Smooth muscle cell (in vitro differentiated cells): ENCODE data around the gene DNMT1. TPM values are rescaled to one million over a fixed set of nuclear protein-coding genes. Genes with fewer than 3 reads are reported as not detected.

Experiments used
- DNase-seq: peaks from one replicate; lab custom pipeline; 2025; ENCODE audit not compliant: unreplicated experiment; lab: John Stamatoyannopoulos, UW
- H2AFZ ChIP-seq: fragments of 200-600 bp; sonication (generic); 2 replicates; pipeline ENCODE4 v1.6.0; 2016; ENCODE audit warnings: antibody characterized with exemption, low read depth, mild to moderate bottlenecking
- H3F3A ChIP-seq: fragments of 200-600 bp; sonication (generic); 2 replicates; pipeline ENCODE4 v1.6.0; 2017; ENCODE audit warnings: antibody characterized with exemption, low read depth
- H3K27ac ChIP-seq: fragments of 200-600 bp; sonication (generic); 2 replicates; pipeline ENCODE4 v1.5.1; 2016; ENCODE audit warnings: low read depth, mild to moderate bottlenecking
- H3K27me3 ChIP-seq: fragments of 200-600 bp; sonication (generic); 2 replicates; pipeline ENCODE4 v1.6.1; 2016; ENCODE audit warnings: low read depth, mild to moderate bottlenecking
- H3K36me3 ChIP-seq: fragments of 200-600 bp; sonication (generic); 2 replicates; pipeline ENCODE4 v1.5.1; 2016; ENCODE audit warnings: low read depth
- H3K4me1 ChIP-seq: fragments of 200-600 bp; sonication (generic); 2 replicates; pipeline ENCODE4 v1.5.1; 2016; ENCODE audit warnings: low read depth
- H3K4me2 ChIP-seq: fragments of 200-600 bp; sonication (generic); 2 replicates; pipeline ENCODE4 v1.6.0; 2016; ENCODE audit warnings: mild to moderate bottlenecking
- H3K4me3 ChIP-seq: fragments of 200-600 bp; sonication (generic); 2 replicates; pipeline ENCODE4 v1.5.1; 2016; ENCODE audit warnings: mild to moderate bottlenecking
- H3K79me2 ChIP-seq: fragments of 200-600 bp; sonication (generic); 2 replicates; pipeline ENCODE4 v1.6.0; 2016; ENCODE audit warnings: low read depth, mild to moderate bottlenecking
- H3K9ac ChIP-seq: fragments of 200-600 bp; sonication (generic); 2 replicates; pipeline ENCODE4 v1.6.0; 2016; ENCODE audit warnings: low read depth
- H3K9me3 ChIP-seq: fragments of 200-600 bp; sonication (generic); replicated peaks from 2 replicates; pipeline ENCODE4 v1.5.1; 2016; ENCODE audit warnings: low read depth
- H4K20me1 ChIP-seq: fragments of 200-600 bp; sonication (generic); 2 replicates; pipeline ENCODE4 v1.6.0; 2016; ENCODE audit warnings: low read depth
- WGBS: methylation state at CpG from one replicate; pipeline ENCODE4 v1.1.7; 2016; ENCODE audit warnings: low lambda C conversion rate; 5-methylcytosine and 5-hydroxymethylcytosine counted together
- polyA plus RNA-seq: library from polyadenylated mRNA; unstranded; fragments of >200 nt; fragmentation: Nextera tagmentation; extraction: Ambion mirVana; gene quantifications from 2 replicates; pipeline ENCODE4 v1.2.1, GENCODE V29; 2016
- total RNA-seq: library from RNA; depleted of rRNA; stranded (reverse); fragments of >200 nt; gene quantifications from 2 replicates; pipeline ENCODE4 v1.2.3, GENCODE V29; 2014
- TF ChIP-seq, protein P1 (sequence below): fragments of 200-600 bp; sonication (generic); IDR thresholded peaks from 2 replicates; pipeline ENCODE4 v1.5.1; 2017; ENCODE audit warnings: borderline replicate concordance, mild to moderate bottlenecking, antibody characterized with exemption; ENCODE audit not compliant: insufficient read depth, poor library complexity, severe bottlenecking

The DNMT1 gene
- total and polyA plus RNA-seq, 2 experiments from 2014 or later = 39.5 to 56.7 TPM

DNA sequence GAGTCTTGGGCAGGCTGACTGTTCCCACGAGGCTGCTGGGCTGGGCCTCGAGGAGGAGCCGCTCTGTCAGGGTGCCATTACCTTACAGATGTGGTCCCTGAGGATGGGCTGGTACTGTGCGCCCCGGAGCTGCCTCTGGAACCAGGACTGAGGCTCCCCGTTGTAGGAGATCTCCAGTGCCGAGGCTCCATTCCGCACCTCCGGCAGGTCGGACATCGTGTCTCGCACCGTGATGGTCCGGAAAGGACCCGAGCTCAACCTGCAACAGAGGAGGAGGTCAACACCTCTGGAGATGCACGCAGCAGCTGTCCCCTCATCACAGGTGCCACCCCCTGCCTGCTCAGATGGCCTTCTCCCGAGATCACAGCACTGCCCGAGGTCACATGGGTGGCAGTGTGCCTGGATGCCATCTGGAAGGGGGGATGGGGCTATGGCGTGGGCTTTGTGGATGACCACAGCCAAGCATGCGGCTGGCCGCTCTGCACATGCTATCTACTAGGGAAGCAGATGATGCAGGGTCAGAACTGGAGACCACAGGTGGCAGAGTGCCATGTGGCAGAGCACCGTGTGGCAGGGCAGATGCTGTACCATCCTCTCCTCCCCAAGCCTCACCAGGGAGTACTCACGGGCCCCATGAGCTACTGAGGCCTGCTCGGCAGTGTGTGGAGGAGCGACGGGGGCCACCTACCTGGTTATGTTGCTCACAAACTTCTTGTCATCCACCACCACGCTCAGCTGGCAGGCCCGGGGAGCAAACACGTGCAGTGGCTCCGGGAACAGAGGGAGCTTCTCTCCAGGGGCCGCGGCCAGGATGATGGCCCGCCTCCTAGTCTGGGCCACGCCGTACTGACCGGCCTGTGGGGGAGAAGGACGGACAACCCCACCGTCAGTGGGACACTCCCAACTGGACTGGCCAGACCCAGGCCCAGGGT is 56.7 kb downstream of the DNMT1 start:
- Histone ChIP-seq H3K36me3 (peaks cover 18% of the 10 kb centered on the region), H2AFZ (no peak overlapping the region), H3K9me3 (no peaks in the 10 kb centered on the region)

DNA sequence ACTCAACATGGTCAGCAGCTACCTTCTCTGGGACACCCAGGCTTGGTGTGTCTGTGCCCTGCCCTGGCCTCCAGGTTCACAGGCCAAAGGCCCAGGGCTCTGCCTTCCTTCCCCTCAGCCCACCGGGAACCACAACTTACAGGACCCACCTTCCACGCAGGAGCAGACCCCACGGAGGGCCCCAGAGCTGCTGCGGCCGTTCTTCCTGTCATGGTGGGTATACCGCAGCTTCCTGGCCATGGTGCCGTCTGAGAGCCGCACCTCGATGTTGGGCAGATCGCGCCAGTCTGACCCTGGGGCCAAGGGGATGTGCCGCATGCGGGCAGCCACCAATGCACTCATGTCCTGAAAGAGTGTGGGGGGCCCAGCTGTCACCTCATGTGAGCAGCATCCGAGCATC is 57.8 kb downstream of the DNMT1 start:
- Histone ChIP-seq H3K27me3 (no peaks in the 10 kb centered on the region), H3K9ac (no peak overlapping the region), H3K36me3 (peaks cover 18% of the 10 kb centered on the region), H3K4me3 (no peak overlapping the region), H3F3A (no peaks in the 10 kb centered on the region), H4K20me1 (no peaks in the 10 kb centered on the region), H3K27ac (no peak overlapping the region), H3K79me2 (no peaks in the 10 kb centered on the region), H3K4me1 (no peaks in the 10 kb centered on the region), H3K4me2 (no peak overlapping the region), H2AFZ (no peak overlapping the region), H3K9me3 (no peaks in the 10 kb centered on the region)
- TF ChIP-seq, protein P1, sequence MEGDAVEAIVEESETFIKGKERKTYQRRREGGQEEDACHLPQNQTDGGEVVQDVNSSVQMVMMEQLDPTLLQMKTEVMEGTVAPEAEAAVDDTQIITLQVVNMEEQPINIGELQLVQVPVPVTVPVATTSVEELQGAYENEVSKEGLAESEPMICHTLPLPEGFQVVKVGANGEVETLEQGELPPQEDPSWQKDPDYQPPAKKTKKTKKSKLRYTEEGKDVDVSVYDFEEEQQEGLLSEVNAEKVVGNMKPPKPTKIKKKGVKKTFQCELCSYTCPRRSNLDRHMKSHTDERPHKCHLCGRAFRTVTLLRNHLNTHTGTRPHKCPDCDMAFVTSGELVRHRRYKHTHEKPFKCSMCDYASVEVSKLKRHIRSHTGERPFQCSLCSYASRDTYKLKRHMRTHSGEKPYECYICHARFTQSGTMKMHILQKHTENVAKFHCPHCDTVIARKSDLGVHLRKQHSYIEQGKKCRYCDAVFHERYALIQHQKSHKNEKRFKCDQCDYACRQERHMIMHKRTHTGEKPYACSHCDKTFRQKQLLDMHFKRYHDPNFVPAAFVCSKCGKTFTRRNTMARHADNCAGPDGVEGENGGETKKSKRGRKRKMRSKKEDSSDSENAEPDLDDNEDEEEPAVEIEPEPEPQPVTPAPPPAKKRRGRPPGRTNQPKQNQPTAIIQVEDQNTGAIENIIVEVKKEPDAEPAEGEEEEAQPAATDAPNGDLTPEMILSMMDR = no peak
- DNase-seq = no peak
- WGBS = 98% methylated on average over 14 of the region's 14 CpGs

More for the DNA sequence above, 56.7 kb downstream of the DNMT1 start:
- Histone ChIP-seq H3F3A (no peaks in the 10 kb centered on the region), H3K4me1 (no peaks in the 10 kb centered on the region), H4K20me1 (no peaks in the 10 kb centered on the region), H3K27ac (no peak overlapping the region), H3K79me2 (no peaks in the 10 kb centered on the region), H3K4me3 (no peak overlapping the region), H3K9ac (no peak overlapping the region), H3K4me2 (no peak overlapping the region), H3K27me3 (no peaks in the 10 kb centered on the region)
- TF ChIP-seq, protein P1 = no peak
- DNase-seq = no peak
- 97% methylated on average over 38 of the region's 38 CpGs for WGBS

DNA sequence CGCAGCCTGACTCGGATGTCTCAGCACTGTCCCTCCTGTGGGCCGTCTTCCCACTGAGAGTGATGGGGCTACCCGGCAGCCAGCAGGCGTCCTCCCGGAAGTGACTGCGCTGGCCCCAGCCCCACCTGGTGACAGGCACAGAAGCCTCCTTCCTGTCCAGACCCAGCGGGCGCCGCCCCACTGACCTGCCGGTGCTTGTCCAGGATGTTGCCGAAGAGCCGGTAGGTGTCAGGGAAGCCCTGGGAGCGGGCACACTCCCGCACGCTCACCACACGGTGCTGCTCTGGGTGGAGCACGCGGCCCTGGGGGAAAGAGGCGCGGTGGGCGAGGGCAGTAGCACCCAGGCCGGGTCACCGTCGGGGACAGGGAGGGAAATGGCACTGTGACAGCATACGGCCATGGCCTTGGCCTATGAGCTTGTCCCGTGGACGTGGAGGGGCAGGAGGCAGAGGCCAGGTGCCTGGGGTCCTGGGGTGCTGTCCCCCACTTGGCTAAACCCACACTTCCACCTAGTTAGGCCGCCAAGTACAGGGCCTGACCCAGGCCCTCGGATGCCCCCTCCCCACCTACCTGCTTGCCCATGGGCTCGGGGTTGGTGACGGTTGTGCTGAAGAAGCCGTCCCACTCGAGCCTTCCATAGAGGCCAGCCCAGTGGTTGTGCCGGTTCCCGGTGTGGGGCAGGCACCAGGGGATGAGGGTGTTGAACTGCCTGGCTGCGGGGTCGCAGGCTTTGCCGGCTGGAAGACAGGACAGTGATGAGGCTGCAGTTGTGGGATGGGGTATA is 59.0 kb downstream of the DNMT1 start:
- Histone ChIP-seq H2AFZ (no peak overlapping the region), H4K20me1 (no peaks in the 10 kb centered on the region), H3K9ac (no peak overlapping the region), H3K36me3 (peaks cover 7% of the 10 kb centered on the region), H3K27ac (no peak overlapping the region), H3K9me3 (no peaks in the 10 kb centered on the region), H3K27me3 (no peaks in the 10 kb centered on the region), H3K4me2 (no peak overlapping the region), H3K4me1 (no peaks in the 10 kb centered on the region), H3K79me2 (no peaks in the 10 kb centered on the region), H3F3A (no peaks in the 10 kb centered on the region), H3K4me3 (no peak overlapping the region)
- no peak for DNase-seq
- 96% methylated on average over 39 of the region's 39 CpGs for WGBS
- TF ChIP-seq, protein P1 = no peak
